HG02943 (cell line): ENCODE data around the gene UBE2I.
A peak's percentile ranks its signal among the peaks of the same experiment; 100 is the strongest.
"Not testable (repeated sequence)": the region's sequence is repeated elsewhere in the genome, so short reads cannot be mapped to it uniquely, and the experiment has no call there.

Source experiments
- ATAC-seq: cut with Tn5 transposase; IDR thresholded peaks from one replicate; pipeline ENCODE4 v1.9.1; 2021; ENCODE audit warnings: mild to moderate bottlenecking, low read depth, moderate library complexity; ENCODE audit not compliant: unreplicated experiment

UBE2I gene

DNA sequence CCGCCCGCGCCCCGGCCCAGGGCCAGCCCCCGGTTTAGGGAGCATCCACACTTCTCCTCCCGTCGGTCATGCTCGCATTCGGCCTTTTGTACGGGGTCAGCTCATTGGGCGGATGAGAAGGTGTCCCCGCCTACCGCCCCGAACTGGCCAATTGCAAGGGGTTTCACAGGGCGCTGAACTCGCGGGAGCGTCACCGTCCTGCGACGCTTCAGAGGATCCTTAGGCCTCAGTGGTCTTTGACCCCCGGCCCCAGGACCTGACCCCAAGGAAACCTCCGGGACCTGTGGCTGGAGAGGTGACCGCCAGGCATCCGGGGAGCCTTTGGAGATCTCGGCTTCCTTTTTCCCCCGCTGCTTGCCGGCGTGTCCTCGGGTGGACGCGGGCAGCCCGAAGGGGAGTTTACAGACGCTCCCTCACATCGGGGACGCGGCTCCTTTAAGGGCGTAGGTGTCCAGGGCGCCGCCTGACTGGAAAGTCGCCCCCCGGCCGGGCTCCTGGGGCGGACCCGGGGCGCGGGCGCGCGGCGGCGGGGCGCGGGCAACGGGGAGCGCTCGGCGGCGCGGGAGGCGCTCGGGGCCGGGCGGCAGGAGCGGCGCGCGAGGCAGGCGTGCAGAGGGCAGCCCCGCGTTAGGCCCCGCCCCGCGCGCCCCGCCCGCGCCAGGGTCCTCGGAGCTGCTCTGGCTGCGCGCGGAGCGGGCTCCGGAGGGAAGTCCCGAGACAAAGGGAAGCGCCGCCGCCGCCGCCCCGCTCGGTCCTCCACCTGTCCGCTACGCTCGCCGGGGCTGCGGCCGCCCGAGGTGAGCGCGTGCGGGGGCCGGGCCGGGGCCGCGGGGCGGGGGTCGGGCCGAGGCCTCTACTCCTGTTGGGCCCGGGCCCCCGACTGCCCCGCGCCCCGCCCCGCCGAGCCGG is at the start of gene UBE2I:
TSS of gene UBE2I (plus strand) at position 660 of the 909 bp plus-strand sequence. CDS start 4,395 bp downstream, outside the sequence.
- ATAC-seq: peak; percentile 63

GRCh38 chr16:1259760-1260068 is 49.7 kb upstream of the UBE2I start:
- ATAC-seq: no peak

GRCh38 chr16:1260101-1260680 is 49.2 kb upstream of the UBE2I start:
- no peak for ATAC-seq

DNA sequence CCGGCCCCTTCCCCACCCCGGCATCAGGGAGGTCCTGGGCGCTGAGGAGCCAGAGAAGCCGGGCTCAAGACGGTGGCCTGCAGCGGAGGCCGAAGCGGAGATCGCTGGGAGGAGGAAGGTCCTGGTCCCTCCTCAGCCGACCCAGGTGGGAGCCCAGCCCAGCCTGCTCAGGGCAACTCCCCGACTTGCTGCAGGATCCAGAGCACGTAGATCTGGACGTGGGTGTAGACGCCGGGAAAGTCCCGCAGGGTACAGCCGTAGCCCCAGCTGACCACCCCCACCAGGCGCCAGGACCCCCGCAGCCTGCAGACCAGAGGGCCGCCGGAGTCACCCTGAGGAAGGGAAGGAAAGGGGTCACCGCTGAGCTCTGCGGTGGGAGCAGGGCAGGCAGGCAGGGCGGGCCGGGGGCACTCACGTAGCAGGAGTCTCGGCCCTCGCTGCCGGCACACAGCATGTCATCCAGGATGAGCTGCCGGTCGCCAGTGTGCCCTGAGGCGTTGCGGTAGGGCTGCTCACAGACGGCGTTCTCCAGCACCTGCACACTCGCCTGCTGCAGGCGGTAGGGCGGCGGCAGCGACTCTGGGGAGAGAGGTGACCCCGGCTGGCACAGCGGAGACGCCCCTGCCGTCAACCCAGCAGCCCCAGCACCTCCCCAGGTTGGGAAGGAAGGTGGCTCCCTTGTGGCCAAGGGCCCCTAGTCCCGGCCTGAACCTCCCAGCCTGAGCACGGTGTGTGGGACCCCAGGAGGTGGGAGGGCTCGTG is 48.1 kb upstream of the UBE2I start:
- ATAC-seq: no peak

- ATAC-seq: no peak
These were observed 47.1 kb upstream of the UBE2I start for GRCh38 chr16:1262210-1262845.

DNA sequence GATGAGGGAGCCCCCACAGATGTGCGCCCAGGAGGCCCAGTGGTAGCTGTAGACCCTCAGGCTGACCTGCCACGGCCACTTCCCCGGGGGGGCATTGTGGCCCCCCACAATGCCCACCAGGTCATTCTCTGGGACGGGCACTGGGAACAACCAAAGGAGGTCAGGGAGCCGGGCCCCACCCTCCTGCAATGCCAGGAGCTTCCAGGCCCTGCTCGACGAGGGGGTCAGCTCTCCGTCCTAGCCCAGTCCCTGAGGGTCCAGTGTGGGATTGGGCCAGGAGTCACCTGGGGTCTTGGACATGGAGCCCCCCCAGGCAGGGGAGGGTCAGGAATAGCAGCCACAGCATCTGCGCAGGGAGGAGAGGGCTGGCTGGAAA is 46.6 kb upstream of the UBE2I start:
- ATAC-seq: no peak

DNA sequence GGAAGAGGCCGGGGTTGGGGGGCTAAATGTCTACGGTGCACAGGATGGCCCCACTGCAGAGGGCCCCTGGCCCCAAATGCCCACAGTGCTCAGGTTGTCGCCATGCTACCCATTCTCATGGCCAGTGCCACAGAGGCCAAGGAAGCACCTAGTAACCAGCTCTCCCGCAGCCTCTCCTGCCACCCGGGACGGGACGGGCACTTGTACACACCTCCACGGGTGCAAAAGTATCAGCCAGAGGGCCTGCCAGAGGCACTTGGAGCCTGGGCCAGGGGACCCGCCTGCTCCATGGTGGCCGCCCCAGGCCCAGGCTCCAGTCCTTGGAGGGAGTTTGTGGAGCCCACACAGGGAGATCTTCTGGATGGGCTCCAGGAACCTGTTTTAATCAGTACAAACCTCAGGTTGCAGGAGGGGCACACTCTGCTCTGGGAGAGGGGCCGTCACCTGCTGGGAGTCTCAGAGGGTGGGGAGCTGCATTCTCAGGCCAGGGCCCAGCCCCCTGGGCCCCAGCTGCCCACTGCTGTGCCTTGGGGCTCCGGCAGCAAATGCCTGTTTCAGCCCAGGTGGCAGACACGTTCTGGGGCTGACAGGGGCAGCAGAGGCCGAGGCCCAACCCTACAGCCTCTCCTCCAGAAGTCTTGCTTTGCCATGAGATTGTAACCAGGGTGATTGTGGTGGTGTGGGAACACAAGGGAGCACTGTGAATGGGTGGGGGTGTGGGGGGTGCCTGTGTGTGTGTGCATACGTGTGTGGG is 45.7 kb upstream of the UBE2I start:
- no peak for ATAC-seq

GRCh38 chr16:1264345-1265089 is 44.9 kb upstream of the UBE2I start:
- no peak for ATAC-seq

DNA sequence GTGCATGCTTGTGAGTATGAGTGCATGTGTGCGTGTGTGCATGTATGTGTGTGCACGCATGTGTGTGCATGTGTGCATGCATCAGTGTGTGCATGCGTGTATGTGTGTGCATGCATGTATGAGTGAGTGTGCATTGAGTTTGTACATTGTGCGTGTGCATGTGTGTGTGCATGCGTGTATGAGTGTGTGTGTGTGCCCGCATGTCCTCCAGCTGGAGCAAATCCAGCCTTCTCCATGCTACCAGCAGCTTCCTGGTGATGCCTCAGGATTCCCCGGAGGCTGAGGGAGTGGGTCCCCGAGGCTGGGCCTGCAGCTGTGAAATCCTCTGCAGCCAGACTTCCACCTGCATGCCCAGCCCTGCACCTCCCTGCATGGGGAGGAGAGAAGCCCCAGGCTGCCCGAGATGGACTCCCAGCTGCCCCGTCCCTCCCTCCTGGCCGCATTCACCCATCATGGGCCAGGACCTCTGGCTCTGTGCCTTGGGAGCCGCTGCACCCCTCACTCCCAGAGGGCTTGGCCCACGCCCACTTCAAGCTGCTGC is 44.3 kb upstream of the UBE2I start:
- no peak for ATAC-seq

DNA sequence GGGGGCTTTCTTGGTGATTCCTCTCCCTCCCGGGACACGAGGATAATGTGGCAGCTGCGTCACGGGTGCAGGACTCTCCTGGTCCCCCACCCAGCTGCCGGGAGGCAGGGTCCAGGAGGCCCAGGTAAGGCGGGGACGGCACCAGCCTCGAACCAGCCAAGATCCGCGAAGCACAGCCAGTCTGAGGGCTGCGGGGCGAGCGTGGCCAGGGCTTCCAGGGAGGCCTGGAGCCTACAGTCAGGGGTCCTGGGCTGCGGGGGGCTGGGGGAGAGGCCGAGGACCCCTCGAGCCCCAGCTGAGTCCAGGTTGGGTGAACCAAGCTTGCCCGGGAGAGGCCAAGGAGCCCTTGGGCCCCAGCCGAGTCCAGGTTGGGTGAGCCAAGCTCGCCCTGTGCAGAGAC is 43.6 kb upstream of the UBE2I start:
- ATAC-seq: no peak

DNA sequence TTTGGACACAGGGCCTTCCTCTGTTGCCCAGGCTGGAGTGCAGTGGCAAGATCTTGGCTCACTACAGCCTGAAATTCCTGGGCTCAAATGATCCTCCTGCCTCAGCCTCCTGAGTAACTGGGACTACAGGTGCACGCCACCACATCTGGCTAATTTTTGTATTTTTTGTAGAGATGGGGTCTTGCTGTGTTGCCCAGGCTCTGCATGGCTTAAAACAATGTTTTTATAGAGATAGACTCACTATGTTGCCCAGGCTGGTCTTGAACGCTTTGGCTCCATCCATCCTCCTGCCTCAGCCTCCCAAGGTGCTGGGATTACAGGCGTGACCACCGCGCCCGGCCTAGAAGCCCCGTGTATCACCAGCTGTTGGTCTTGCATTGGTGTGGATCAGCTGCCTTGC is 40.0 kb upstream of the UBE2I start:
- ATAC-seq: not testable (repeated sequence)

DNA sequence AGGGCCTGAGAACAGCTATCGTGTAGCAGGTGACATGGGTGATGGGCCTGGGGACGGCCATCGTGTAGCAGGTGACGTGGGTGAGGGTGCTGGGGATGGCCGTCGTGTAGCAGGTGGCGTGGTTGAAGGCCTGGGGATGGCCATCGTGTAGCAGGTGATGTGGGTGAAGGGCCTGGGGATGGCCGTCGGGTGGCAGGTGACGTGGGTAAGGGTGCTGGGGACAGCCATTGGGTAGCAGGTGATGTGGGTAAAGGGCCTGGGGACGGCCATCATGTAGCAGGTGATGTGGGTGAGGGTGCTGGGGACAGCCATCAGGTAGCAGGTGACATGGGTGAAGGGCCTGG is 38.1 kb upstream of the UBE2I start:
- no peak for ATAC-seq

GRCh38 chr16:1271724-1272413 is 37.6 kb upstream of the UBE2I start:
- not testable (repeated sequence) for ATAC-seq

DNA sequence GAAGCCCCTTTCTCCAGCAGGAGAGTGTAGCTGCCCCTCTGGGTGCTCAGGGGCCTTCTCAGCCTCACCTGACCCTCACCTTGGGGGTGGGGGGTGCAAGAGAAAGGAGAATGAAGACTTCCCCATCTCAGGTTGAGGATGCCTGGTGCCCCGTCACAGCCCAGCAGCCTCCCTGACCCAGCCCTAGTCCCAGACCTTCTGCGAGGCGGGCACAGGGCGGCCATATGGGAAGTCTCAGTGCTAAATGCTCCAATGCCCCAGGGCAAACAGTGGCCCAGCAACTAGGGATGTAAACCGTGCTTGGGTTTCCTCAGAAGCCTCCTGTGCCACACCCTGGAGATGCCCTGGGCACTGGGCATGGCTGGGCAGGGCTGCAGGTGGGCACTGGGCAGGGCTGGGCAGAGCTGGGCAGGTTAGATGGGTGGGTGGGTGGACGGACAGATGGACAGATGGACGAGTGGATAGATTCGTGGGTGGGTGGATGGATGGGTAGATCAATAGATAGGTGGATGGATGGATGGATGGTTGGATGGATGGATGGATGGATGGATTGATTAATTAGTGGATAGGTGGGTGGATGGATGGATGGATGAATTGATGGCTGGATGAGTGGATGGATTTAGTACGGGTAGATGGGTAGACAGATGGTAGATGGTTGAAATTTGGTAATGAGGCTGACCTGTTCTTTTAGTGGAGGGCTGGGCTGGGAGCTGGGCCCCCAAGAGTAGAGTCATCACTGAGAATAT is 36.8 kb upstream of the UBE2I start:
- no peak for ATAC-seq

DNA sequence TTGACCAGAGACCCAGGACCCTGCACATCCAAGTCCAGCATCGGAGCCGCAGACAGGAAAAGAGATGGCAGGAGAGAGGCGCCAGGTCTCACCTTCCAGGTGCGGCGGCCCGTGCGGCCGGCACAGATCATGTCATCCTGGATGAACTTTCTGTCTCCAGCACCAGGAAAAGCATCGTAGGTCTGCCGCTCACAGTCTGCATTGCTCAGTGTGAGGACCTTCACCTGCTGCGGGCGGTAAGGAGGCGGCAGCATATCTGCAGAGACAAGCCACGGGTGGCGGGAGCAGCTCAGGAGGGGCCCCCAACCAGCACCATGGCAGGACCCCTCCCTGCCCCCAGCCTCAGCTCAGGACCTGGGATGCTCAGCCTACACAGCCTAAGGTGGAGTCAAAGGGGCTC is 35.6 kb upstream of the UBE2I start:
- ATAC-seq: no peak

GRCh38 chr16:1274767-1275166 is 34.7 kb upstream of the UBE2I start:
- ATAC-seq: no peak

DNA sequence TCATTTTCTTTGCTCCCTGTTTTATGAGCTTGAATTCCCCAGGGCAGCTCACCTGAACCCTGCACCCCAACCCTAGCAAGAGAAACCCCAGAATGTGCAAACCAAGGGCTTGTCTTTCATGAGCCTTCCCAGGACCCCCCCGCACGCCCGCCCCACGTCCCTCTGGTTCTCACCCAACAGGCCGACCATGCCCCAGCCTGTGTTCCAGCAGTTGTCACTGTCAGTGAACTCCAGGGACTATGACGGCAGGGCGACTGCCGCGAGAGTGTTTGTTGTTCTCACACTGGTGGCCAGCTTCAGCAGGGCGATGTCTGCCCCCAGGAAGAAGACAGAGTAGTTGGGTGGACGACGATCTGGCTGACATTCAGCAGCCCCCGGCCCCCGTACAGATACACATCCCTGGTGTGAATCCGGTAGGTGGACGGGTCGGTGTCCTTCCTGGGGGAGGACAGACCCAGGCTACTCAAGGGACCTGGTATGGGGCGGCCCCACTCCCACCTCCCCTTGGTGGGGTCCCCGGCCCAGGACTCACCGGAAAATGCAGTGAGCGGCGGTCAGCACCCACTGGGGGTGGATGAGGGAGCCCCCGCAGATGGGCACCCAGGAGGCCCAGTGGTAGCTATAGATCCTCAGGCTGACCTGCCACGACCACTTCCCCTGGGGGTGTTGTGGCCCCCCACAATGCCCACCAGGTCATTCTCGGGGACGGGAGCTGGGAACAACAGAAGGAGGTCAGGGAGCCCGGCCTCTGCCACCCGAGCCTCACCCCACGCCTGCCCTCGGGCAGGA is 33.5 kb upstream of the UBE2I start:
- ATAC-seq: no peak

GRCh38 chr16:1276580-1276878 is 32.9 kb upstream of the UBE2I start:
- no peak for ATAC-seq
